G401 (cell line): Measurements from ENCODE around the gene ARHGEF37. TPM values are rescaled to one million over a fixed set of nuclear protein-coding genes. Genes with fewer than 3 reads are reported as not detected.
"Not testable (repeated sequence)": the region's sequence is repeated elsewhere in the genome, so short reads cannot be mapped to it uniquely, and the experiment has no call there.

Source experiments
- DNase-seq: peaks from one replicate; pipeline ENCODE4 v3.0.0-alpha.2; 2015; ENCODE audit warnings: low spot score
- in situ Hi-C: cut with HindIII; loops from 2 replicates; pipeline ENCODE4 v1.10.0; 2016; ENCODE audit warnings: low sequenced_read_pairs, mixed read lengths
- total RNA-seq: library from RNA; depleted of rRNA; stranded (reverse); fragments of >200 nt; shearing (Covaris generic); gene quantifications from 2 replicates; pipeline ENCODE4 v1.2.3, GENCODE V29; 2014

The ARHGEF37 gene
- total RNA-seq, 1 experiment from 2014 or later, result not detected

DNA sequence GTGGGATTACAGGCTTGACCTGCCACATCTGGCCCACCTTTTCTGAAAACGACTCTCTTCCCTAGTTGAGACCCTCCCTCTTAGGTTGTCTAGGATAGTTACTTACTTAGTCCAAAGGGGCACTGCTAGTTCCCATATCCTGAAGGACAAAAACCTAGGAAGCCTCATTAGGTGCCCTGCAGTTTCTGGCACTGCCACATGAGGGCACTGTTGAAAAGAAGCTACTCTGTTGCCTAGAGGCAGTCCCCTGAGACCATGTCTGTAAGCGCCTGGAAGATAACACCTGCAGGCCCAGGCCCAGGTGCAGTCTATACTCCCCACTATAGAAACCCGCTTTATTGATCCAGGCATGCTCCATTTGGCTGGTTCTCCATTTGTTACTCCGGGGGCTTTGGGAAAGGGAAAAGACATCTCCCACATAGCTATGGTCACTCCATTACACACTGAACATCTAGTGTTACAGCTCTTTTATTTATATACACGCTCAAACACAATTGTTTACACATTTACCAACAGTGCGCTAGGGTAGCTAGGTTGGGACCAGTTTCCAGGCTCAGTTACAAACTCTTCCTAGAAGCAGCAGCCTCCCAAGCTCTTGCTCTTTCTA lies 75.4 kb downstream of the ARHGEF37 start:
- in situ Hi-C loops, result no loop called here
- no peak for DNase-seq

DNA sequence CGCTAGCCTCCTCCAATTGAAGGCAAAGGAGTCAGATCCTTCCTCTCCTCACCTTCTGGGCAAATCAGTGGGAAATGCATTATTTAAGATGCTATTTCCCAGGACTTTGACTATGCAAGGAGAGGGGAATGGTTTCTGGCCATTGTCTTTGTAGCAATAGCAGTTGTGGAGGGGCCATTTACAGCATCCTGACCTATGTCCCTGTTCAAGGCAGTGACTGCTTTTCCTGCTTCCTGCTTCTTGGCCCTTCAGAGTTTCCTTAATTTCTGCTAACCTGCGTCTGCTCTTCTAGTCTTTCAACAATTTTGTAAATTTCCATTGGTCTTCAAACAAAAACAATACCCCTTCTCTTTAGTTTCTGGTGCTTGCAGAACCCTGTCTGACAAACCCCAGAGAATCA lies 76.0 kb downstream of the ARHGEF37 start:
- DNase-seq, result no peak
- in situ Hi-C loops, result no loop called here

DNA sequence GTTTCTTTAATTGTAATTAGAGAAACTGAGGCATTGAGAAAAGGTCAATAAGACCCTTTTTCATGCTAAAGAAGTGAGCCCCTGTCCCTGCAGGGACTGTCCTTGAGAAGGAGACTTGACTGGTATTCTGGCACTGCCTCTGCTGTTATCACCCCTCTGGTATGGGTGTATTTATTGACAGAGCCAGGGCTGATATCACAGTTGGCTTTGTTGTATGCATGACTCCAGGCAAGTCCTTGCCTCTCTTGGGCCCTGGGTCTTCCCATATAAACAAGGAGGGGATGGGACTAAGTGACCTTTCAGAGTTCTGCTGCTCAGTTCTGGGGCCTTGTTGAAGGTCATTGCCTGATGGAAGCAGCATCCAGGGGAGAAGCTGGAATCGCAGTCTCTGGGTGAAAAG lies 77.0 kb downstream of the ARHGEF37 start:
- no peak for DNase-seq
- in situ Hi-C loops, result no loop called here

DNA sequence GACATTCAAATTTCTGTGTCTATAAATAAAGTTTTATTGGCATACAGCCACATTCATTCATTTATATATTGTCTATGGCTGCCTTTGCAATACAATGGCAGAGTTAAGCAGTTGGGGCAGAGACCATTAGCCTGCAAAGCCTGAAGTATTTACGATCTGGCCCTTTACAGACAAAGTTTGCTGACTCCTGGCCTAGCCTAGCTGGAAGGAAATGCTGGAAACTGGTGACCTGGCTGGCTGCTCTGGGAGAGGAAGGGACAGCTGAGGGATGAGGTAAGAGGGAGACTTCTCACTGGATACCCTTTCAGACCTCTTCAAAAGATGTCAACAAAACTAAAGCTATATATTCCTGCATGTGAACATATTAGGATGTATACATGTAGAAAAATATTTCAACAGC lies 82.8 kb downstream of the ARHGEF37 start:
- DNase-seq, result no peak
- in situ Hi-C loops, result no loop called here

DNA sequence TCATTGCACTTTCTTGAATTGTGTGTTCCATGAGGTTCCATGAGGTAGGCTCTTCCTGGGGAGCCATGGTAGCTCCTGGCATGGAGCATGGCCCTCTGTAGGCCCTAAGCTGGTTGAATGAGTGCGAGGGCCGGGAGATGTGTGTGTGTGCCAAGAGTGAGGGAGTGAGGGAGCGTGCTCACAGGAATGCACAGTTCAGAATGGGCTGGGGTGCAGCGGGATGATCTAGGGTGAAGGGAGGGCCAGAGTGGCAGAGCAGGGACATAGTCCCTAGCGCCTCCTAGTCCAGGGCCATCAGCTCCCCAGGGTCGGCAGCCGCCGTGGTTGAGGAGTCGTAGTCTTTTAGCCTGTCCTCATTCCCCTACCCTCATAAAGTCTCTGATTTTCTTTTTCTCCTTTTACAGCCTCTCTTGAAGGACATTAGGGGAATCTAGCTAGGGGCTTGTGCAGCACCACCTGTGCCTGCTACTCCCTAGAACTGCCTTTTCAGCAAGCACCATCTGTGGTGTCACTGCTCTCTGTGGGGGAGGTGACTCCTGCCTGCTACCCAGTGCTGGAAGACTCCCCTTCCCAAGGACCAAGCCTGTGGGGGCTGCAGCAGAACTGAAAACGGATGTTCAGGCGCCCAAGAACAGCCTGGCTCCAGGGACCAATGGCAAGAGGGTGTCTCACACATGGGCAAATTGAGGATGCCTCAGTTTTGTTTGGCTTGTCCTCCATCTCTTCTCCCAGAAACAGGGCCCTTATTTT lies 83.5 kb downstream of the ARHGEF37 start:
- DNase-seq, result no peak
- in situ Hi-C loops, result no loop called here

DNA sequence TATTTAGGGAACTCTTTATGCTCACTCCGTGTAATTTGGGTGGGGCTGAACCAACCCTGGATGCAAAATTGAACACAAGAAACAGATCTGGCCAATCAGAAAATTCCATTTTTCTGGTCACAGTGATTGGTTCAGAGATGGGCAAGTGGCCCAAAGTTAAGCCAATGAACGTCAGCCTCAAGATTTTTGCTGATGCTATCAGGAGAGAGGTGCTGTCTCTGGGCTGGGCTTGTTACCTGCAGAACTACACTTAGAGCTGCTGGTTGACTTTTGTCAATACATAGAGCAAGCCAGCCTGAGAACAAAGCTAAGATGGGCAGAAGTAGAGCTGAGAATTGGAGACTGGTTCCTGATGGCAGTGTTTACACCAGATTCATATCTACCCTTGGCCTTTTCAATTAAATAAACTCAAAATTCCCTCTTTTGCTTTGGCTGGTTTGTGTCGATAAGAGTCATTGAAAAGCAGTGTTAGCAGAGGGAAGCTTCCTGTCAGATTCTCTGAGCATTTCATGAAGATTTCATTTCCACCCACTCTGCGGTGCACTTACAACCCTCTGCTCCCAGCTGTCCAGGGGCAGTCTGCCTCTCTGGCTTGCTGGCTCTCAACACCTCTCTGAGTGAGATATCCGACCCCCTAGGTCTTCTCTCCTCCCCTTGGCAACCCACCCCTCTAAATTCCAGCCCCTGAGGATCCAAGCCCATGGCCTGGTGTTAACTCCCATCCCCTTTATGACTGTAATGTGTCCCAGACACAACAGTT lies 84.3 kb downstream of the ARHGEF37 start:
- in situ Hi-C loops, result no loop called here

DNA sequence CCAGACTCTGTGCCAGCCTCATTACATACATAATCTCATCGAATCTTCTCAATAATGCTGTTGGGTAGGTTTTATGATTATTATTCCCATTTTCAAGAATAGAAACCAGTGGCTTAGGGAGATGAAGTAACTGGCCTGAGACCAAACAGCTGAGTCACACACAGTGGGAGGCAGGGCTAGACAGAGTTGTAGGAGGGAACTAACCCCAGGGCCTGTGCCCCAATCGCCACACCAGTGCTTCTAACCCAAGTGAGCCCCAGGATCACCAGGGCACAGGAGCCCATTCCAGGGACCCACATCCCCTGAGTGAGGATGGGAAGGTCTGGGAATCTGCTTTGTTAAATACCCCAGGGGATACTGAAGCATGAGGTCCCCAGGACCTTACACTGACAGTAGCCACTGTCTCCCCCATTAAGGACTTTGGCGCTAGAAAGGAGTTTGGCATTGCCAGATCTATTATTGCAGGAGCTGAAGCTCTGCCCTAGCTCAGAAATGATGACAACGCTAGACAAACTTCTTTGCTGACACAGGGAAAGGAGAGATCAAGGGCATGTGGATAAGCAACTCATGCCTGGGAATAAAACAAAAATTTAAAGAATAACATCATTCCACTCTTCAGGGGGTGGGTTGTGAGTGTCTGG lies 85.0 kb downstream of the ARHGEF37 start:
- no peak for DNase-seq
- in situ Hi-C loops, result no loop called here

More for the DNA sequence above, 84.3 kb downstream of the ARHGEF37 start:
- DNase-seq, result no peak

DNA sequence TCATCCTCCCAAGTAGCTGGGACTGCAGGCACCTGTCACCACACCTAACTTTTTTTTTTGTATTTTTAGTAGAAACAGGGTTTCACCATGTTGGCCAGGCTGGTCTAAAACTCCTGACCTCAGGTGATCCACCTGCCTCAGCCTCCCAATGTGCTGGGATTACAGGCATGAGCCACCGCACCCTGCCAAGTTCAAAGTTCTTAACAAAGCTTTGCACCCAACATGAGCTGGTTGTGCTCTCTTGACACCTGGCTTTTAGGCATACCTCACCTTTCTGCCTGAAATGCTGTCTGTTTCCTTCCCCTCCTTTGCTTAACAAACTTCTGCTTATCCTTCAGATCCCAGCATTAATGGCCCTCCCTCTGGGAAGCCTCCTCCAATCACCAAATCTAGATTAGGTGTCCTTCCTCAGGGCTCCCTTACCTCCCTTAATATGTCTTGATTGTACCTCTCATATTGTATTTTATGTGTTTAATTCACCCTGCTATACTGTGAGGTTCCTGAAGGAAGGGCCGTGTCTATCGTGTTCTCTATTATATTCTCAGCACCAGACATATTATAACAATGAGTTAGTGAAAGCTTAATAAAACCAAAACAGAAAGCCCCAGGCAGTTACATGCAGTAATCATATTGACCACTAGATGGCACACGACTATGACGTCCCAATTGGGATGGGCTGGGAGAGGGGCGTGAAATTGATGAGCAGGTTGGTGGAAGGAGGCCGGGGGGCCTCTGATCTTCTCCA lies 86.0 kb downstream of the ARHGEF37 start:
- DNase-seq, result no peak
- in situ Hi-C loops, result no loop called here

DNA sequence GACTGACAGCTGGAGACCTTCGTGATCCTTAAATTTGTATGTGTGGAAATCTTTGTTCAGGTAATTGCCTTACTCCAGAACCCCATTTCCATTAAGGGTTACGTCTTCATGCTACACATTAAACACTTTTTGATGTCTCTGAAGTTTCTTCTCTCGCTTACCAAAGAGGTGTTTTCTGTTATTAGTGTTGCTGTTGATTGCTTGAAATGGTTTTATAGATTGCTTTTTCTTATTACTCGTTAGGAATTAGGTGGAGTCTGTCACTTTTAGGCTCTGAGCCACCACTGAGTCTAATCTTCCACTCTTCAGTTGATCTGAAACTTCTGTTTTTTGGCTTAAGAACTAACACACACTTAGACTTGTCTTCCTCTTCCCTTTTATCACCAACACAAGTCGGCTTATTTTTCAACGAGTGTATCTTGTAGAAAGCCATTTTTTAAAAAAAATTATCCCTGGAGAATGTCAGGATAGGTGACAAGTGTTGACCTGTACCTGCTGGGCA lies 86.6 kb downstream of the ARHGEF37 start:
- in situ Hi-C loops, result no loop called here

DNA sequence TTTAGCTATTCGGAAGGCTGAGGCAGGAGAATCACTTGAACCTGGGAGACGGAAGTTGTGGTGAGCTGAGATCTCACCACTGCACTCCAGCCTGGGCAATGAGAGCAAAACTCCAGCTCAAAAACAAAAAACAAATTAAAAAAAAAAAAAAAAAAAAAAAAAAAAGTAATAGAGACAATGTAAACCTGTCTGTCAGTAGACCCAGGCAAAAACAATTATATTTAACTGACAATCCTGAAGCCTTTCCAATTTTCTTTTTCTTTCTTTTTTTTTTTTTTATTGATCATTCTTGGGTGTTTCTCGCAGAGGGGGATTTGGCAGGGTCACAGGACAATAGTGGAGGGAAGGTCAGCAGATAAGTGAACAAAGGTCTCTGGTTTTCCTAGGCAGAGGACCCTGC lies 88.0 kb downstream of the ARHGEF37 start:
- in situ Hi-C loops, DNase-seq: not testable (repeated sequence)

More for the DNA sequence above, 86.6 kb downstream of the ARHGEF37 start:
- no peak for DNase-seq

DNA sequence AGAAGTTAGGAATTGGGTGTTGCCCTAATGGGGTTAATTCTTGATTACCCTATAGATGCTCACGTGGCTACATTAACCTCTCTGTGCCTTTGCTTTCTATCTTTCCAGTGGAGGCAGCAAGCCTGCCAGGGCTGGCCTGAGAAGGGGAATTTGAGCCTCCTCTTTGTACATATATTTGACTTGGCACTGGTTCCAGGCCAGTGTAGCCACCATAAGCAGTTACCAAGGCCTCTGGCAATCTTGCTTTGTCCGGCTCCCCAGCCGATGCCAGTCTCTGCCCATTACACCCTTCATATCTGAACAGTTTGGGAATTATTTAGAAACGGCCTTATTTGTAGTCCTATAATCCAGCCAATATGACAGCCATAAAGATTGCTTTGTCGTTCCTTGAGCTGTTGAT lies 90.2 kb downstream of the ARHGEF37 start:
- DNase-seq, result no peak
- in situ Hi-C loops, result no loop called here

DNA sequence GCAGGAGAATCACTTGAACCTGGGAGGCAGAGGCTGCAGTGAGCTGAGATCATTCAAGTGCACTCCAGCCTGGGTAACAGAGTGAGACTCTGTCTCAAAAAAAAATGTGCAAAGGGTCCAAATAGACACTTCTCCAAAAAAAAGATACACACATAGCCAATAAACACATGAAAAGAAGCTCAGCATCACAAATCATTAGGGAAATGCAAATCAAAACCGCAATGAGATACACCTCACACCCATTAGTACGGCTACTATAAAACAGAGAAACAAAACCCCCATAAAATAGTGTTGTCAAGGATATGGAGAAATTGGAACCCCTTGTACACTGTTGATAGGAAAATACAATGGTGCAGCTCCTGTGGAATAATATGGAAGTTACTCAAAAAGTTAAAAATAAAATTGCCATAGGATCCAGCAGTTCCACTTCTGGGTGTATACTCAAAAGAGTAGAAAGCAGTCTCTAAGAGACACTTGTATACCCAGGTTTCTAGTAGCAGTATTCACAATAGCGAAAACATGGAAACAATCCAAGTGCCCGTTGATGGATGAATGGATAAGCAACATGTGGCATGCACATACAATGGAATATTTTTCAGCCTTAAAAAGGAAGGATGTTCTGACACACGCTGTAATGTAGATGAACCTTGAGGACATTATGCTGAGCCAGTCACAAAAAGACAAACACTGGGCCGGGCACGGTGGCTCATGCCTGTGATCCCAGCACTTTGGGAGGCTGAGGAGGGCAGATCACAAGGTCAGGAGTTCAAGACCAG lies 91.6 kb downstream of the ARHGEF37 start:
- DNase-seq, result no peak
- in situ Hi-C loops, result no loop called here

DNA sequence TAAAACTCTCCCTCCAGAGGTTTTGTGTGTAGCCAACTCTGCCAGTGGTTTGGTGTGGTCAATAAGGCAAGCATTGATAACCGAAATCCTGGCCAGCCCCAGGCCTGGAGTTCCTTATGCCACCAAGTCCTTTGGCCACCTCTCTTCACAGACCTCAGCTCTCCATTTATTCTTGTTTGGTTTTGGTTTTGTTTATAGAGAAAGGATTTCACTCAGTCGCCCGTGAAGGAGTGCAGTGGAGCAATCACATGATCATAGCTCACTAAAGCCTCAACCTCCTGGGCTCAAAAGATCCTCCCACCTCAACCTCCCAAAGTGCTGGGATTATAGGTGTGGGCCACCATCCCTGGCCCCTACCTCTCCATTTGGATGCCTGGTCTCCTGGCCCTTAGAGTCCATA lies 93.4 kb downstream of the ARHGEF37 start:
- DNase-seq, result no peak
- in situ Hi-C loops, result no loop called here

DNA sequence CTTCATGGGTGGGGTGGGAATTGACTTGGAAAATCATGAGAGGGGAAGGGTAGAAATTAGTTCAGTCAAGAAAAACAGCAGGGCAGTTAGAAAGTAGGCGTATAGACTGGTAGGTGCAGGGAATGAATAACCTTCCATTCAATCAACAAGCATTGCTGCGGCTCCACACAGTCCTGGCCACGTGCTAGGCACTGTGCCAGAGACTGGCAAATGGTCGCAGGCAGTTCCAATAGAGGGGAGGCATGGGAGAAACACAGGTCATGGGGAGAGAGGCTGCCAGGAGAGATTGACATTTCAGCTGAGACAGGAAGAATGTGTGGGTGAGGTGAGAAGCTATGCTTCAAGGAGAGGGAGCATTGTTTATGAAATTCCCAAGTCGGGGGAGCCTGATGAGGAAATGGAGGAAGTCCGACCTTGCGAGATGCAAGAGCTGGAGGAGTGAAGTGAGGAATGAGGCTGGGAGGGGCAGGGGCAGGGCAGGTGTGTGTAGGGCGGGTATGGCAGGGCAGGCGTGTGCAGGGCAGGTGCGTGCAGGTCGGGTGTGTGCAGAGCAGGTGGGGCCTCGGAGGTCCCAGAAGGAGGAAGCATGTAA lies 94.4 kb downstream of the ARHGEF37 start:
- no peak for DNase-seq
- in situ Hi-C loops, result no loop called here

DNA sequence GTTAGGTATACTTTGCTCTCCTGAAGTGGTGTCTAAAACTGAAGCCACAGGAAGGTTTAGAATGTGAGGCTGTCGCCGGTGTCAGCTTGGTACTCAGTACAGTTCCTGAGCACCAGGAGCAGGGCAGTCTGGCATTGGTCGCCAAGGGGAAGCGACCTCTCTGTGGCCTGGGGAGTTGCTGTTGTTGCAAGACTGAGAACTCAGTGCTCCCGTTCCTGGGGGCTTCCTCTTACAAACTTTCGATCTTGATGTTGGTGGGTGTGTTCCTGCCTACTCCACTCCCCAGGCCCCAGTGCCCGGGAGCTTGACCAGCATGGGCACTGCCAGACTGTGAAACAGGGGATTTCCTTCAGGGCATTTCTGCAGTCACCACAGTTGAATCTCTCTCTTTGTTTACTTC lies 96.4 kb downstream of the ARHGEF37 start:
- in situ Hi-C loops, result no loop called here
- no peak for DNase-seq

DNA sequence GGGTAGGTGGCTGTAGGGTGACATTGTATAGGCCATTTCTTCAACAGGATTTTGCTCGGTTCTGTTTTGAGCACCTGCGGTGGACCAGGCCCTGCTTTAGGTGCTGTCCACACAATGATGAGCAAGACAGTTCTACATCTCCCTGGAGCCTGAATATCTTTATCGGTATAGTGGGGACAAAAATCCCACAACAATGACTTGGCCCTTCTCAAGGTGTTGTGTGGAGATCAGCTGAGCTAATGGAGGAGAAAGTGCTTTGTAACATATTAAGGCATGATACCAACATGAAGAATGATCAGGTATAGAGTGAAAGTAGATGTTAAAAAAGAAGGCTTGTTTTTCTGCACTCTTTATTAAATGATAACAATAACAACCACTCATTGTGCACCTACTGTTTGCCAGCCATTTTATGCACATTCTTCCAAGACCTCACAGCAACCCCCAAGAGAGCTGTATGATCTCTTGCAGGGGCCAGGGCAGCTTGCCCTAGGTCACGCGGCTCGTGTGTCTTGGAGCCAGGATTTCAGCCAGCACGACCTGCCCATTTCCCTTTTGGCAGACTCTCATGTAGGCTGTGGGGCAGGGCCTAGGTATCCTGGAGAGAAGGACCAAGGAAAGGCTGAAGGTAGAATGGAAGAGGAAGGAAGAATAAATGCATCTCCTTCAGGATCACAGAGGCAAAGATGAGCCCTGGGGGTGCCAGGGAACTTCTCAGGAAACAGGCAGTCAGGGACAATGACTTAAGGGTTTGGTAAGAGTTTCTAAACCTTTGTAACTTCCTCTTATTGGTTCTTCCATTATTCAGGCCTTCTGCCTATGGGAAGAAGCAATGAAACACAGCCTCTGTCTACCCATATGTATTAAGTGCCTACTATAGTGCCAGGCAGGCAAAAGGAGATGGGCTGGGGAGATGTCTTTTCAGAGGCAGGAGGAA lies 98.8 kb downstream of the ARHGEF37 start:
- DNase-seq, result no peak
- in situ Hi-C loops, result no loop called here

DNA sequence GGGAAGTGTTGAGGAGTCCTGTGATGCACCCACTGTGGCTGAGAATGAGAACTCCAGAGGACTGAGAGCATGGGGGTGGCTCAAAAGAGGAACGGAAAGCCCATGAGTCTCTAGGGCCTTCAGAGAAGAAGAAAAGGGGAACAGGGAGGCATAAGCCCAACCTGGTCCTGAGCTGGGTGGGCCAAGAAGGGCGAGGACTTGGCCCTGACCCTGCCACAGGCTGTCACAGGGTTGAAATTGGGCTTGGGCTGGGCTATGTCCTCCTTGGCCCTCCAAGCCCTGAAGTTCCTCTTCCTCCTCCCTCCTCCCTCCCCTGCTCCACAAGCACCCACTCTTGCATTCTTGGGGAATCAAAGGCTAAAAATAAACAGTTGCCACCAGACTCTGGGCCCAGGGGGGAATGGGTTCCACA lies 99.5 kb downstream of the ARHGEF37 start:
- no peak for DNase-seq
- in situ Hi-C loops, result no loop called here
